ENCODE data around the gene PGF. TPM values are rescaled to one million over a fixed set of nuclear protein-coding genes. Genes with fewer than 3 reads are reported as not detected.
"Not testable (repeated sequence)": the region's sequence is repeated elsewhere in the genome, so short reads cannot be mapped to it uniquely, and the experiment has no call there.

The PGF gene
- polyA plus RNA-seq, 1 donor (not counting 4 experiments of a cell fraction or from before 2014, with no cell fraction given), result 16.5 TPM

- Histone ChIP-seq H3K79me2 (ENCODE audit: control insufficient read depth, insufficient read depth, low read length) (peaks cover 25% of the 10 kb centered on the region), H3K4me2 (ENCODE audit: control insufficient read depth, extremely low read depth, insufficient read depth, low read depth, low read length) (no peak overlapping the region), H3K36me3 (ENCODE audit: control insufficient read depth in 2 of 2, extremely low read depth in 1 of 2, insufficient read depth in 2 of 2, low read length in 2 of 2) (peaks cover 4 to 11% of the 10 kb centered on the region in 2 experiments), H3K27me3 (ENCODE audit: control insufficient read depth, extremely low read depth, insufficient read depth, low read length) (no peaks in the 10 kb centered on the region), H3K27ac (ENCODE audit: control insufficient read depth, insufficient read depth, low read length) (no peak overlapping the region), H4K20me1 (ENCODE audit: control insufficient read depth, extremely low read depth, insufficient read depth, low read length) (no peaks in the 10 kb centered on the region), H3K4me3 (ENCODE audit: control insufficient read depth in 2 of 3, extremely low read depth in 1 of 3, insufficient read depth in 2 of 3, low read depth in 1 of 3, low read length in 3 of 3) (no peak overlapping the region), H2AFZ (ENCODE audit: control insufficient read depth, low read length) (no peak overlapping the region), H3K9me3 (ENCODE audit: control insufficient read depth, low read depth, low read length) (no peaks in the 10 kb centered on the region), H3K9ac (ENCODE audit: control insufficient read depth, extremely low read depth, insufficient read depth, low read length) (no peak overlapping the region), H3K9me1 (ENCODE audit: control insufficient read depth, extremely low read depth, insufficient read depth, low read length) (no peaks in the 10 kb centered on the region), H3K4me1 (ENCODE audit: control insufficient read depth, extremely low read depth, insufficient read depth, low read length) (peaks cover 25% of the 10 kb centered on the region)
- FAIRE-seq (no peak), DNase-seq (ENCODE audit: low read depth, low spot score) (no peak)
- dilution Hi-C loops (cut with MboI; ENCODE audit: extremely low pct_ligation_motif_present, low sequenced_read_pairs), result no loop called here
- TF ChIP-seq EZH2 (IDR thresholded peaks at IDR 0.05; ENCODE audit: low read length) (no peak), CTCF (optimal IDR thresholded peaks at IDR 0.05 in 1 of 3, IDR thresholded peaks at IDR 0.05 in 1 of 3, conservative IDR thresholded peaks at IDR 0.05 in 1 of 3; ENCODE audit: extremely low read depth in 1 of 3, insufficient read depth in 2 of 3, low read length in 3 of 3) (no peak)
These were observed 45.9 kb upstream of the PGF start for GRCh38 chr14:75001261-75001660.

GRCh38 chr14:74995781-74996180 is 40.4 kb upstream of the PGF start:
- H3K4me2 ChIP-seq (ENCODE audit: control insufficient read depth, extremely low read depth, insufficient read depth, low read depth, low read length); H3K79me2 ChIP-seq (ENCODE audit: control insufficient read depth, insufficient read depth, low read length); H3K36me3 ChIP-seq (ENCODE audit: control insufficient read depth in 2 of 2, extremely low read depth in 1 of 2, insufficient read depth in 2 of 2, low read length in 2 of 2); H3K4me3 ChIP-seq (ENCODE audit: control insufficient read depth in 2 of 3, extremely low read depth in 1 of 3, insufficient read depth in 2 of 3, low read depth in 1 of 3, low read length in 3 of 3); H3K9ac ChIP-seq (ENCODE audit: control insufficient read depth, extremely low read depth, insufficient read depth, low read length); H3K27me3 ChIP-seq (ENCODE audit: control insufficient read depth, extremely low read depth, insufficient read depth, low read length); H3K4me1 ChIP-seq (ENCODE audit: control insufficient read depth, extremely low read depth, insufficient read depth, low read length); H3K9me3 ChIP-seq (ENCODE audit: control insufficient read depth, low read depth, low read length); H3K27ac ChIP-seq (ENCODE audit: control insufficient read depth, insufficient read depth, low read length); H3K9me1 ChIP-seq (ENCODE audit: control insufficient read depth, extremely low read depth, insufficient read depth, low read length); dilution Hi-C loops (cut with MboI; ENCODE audit: extremely low pct_ligation_motif_present, low sequenced_read_pairs); DNase-seq (ENCODE audit: low read depth, low spot score); H4K20me1 ChIP-seq (ENCODE audit: control insufficient read depth, extremely low read depth, insufficient read depth, low read length); H2AFZ ChIP-seq (ENCODE audit: control insufficient read depth, low read length); FAIRE-seq: not testable (repeated sequence)

GRCh38 chr14:74994182-74994581 is 38.8 kb upstream of the PGF start:
- H3K79me2 ChIP-seq (ENCODE audit: control insufficient read depth, insufficient read depth, low read length); H3K4me2 ChIP-seq (ENCODE audit: control insufficient read depth, extremely low read depth, insufficient read depth, low read depth, low read length); DNase-seq (ENCODE audit: low read depth, low spot score); H3K4me1 ChIP-seq (ENCODE audit: control insufficient read depth, extremely low read depth, insufficient read depth, low read length); FAIRE-seq; H3K27me3 ChIP-seq (ENCODE audit: control insufficient read depth, extremely low read depth, insufficient read depth, low read length); H3K9ac ChIP-seq (ENCODE audit: control insufficient read depth, extremely low read depth, insufficient read depth, low read length); H3K27ac ChIP-seq (ENCODE audit: control insufficient read depth, insufficient read depth, low read length); H4K20me1 ChIP-seq (ENCODE audit: control insufficient read depth, extremely low read depth, insufficient read depth, low read length); H3K4me3 ChIP-seq (ENCODE audit: control insufficient read depth in 2 of 3, extremely low read depth in 1 of 3, insufficient read depth in 2 of 3, low read depth in 1 of 3, low read length in 3 of 3); H3K36me3 ChIP-seq (ENCODE audit: control insufficient read depth in 2 of 2, extremely low read depth in 1 of 2, insufficient read depth in 2 of 2, low read length in 2 of 2); dilution Hi-C loops (cut with MboI; ENCODE audit: extremely low pct_ligation_motif_present, low sequenced_read_pairs); H3K9me1 ChIP-seq (ENCODE audit: control insufficient read depth, extremely low read depth, insufficient read depth, low read length); H2AFZ ChIP-seq (ENCODE audit: control insufficient read depth, low read length); H3K9me3 ChIP-seq (ENCODE audit: control insufficient read depth, low read depth, low read length): not testable (repeated sequence)

Data from keratinocyte (primary cell).